ENCODE measurements around the gene SEPTIN7.

SEPTIN7 gene

DNA sequence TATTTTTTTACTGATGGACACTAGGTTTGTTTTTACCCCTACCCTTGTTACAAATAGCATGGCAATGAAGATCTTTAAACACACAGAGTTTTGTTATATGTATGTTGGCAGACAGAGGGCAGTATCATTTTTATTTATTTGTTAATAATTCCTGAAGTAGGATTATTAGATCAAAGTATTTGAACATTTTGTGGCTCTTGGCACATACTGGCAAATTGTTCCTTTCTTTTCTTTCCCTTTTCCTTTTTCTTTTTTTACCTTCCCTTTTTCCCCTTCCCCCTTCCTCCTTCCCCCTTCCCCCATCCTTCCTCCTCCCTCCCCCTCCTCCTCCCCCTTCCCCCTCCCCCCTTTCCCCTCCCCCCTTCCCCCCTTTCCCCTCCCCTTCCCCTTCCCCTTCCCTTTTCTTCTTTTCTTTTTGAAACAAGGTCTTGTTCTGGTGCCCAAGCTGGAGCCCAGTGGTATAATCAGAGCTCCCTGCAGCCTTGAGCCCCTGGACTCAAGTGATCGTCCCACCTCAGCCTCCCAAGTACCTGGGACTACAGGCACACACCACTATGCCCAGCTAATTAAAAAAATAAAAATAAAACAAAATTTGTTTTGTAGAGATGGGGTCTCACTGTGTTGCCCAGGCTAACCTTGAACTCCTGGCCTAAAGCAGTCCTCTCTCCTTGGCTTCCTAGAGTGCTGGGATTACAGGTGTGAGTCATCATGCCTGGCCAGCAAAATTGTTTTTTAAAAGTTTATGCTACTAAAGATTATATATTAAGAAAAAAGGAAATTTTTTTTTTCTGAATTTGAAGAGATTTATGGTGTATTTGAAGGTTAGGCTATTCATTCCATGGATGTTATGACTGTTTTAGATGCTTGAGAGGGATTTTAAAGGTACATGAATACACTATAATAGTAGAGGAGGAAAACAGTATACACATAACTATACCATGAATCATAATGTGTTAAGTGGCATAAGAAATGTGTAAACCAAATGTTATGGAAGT lies 39.3 kb downstream of the SEPTIN7 start:
- DNase-seq (ENCODE audit: low read depth), result no peak

DNA sequence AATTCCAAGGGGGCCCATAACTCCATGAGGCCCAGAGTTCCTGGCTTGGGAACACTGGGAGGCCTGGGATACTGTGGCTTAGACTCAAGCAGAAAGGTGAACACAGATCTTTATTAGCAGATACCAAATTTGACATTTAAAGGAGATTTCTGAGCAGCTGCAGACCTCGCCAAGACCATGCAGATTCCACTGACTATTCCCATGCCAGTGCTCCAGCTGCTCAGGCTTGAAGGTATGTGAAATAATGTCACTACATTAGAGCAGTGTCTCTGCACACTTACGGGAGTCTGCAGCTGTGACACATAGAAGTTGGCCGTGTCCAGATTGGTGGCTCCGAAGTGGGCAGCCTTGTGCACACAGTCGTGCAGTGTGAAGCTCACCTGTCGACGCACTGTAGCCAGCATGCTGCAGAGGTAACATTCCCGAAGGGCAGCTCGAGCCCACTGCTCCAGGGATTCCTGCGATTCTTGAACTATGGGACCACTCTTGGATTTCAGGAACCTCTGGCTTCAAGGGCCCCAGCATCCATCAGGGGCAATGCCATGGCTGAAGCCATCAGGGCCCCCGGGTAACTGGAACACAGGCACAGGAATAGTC lies 46.1 kb downstream of the SEPTIN7 start:
- no peak for DNase-seq (ENCODE audit: low read depth)

- no peak for DNase-seq (ENCODE audit: low read depth)
Measured at GRCh38 chr7:35848725-35849124, 47.9 kb downstream of the SEPTIN7 start.

DNA sequence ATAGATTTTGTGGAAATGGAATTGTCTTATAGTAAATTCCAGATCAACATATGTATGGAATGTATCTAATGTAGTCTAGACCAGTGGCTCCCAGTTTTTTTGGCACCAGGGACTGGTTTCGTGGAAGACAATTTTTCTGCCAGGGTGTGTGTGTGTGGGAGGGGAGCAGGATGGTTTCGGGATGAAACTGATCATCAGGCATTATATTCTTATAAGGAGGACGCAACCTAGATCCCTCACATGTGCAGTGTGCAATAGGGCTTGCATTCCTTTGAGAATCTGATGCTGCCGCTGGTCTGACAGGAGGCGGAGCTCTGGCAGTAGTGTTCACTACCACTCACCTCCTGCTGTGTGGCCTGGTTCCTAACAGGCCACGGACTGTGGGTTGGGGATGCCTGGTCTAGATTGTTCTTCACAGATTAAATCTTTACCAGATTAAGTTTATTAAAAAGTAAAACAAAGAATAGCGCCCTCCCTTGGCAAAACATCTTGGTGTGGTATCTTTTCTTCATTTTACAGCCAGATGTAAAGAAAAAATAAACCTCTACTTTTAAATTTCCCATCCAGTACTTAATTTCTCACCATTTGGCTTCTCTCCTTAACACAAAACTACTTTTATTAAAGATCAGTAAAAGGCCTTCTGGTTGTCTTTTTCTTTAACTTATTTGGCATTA lies 48.4 kb downstream of the SEPTIN7 start:
- no peak for DNase-seq (ENCODE audit: low read depth)

- no peak for DNase-seq (ENCODE audit: low read depth)
Measured at GRCh38 chr7:35849954-35850353, 49.1 kb downstream of the SEPTIN7 start.
